Dedifferentiated amniotic fluid mesenchymal stem cell (primary cell): ENCODE results near the gene TMEM95.
A peak's percentile ranks its signal among the peaks of the same experiment; 100 is the strongest.

Experiments
- DNase-seq: peaks from one replicate; pipeline ENCODE4 v3.0.0-alpha.2; 2016; ENCODE audit errors: extremely low spot score

TMEM95 gene, protein sequence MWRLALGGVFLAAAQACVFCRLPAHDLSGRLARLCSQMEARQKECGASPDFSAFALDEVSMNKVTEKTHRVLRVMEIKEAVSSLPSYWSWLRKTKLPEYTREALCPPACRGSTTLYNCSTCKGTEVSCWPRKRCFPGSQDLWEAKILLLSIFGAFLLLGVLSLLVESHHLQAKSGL

DNA sequence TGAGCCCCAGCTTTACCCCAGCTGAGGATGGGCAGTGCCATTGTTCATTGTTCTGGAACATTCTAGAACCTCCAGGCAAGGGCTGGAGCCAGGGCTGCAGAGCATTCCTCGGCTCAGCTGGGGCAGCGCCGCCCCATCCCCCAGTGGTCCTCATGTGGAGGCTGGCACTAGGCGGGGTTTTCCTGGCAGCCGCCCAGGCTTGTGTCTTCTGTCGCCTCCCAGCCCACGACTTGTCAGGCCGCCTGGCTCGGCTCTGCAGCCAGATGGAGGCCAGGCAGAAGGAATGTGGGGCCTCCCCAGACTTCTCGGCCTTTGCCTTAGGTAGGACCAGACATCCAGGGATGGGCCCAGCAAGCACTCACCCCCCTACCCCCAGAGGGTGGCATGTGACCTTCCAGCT, at the start of gene TMEM95:
Gene TMEM95 (plus strand): TSS at position 104 of the 400 bp plus-strand sequence. CDS start 49 bp downstream, at position 153.
- DNase-seq, result peak; percentile 19

DNA sequence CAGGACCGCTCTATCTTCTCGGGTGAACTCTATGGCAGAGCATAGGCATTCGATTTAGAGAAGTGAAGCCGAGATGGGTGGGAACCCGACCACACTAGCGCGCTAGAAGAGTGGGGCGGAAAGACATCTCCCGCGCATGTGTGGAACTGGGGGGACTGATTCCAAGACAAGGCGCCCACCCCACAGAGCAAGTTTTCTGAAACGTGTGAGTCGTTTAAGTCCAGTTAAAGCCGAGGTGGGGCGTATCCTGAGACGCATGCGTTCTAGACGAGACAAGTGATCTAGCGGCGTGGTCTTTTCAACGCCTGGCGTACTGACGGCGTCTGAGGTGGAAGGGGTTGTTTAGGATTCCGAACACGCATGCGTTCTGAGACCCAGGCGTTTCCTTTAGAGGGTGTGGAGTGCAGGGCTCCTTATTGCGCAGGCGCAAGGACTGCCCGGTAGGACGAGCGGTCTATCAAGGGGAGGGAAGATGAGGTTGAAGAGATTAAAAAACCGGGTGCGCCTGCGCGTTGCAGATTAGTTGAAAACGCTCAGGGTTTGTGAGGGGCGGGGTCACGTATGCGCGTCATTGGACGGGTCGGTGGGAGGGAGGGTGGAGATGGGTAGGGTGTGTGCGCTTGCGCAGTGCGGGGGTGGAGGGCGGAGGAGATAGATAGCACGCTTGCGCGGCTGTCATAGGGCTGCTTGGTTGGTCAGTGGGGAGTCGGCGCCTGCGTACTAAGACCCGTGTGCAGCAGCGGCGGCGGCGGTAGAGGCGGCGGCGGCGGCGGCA, 47.9 kb upstream of the TMEM95 start, which contains the start of gene EIF5A:
Gene EIF5A (plus strand): TSS at position 718 of the 775 bp plus-strand sequence. CDS start 2,008 bp downstream, outside the sequence.
- DNase-seq, result peak; percentile 100

DNA sequence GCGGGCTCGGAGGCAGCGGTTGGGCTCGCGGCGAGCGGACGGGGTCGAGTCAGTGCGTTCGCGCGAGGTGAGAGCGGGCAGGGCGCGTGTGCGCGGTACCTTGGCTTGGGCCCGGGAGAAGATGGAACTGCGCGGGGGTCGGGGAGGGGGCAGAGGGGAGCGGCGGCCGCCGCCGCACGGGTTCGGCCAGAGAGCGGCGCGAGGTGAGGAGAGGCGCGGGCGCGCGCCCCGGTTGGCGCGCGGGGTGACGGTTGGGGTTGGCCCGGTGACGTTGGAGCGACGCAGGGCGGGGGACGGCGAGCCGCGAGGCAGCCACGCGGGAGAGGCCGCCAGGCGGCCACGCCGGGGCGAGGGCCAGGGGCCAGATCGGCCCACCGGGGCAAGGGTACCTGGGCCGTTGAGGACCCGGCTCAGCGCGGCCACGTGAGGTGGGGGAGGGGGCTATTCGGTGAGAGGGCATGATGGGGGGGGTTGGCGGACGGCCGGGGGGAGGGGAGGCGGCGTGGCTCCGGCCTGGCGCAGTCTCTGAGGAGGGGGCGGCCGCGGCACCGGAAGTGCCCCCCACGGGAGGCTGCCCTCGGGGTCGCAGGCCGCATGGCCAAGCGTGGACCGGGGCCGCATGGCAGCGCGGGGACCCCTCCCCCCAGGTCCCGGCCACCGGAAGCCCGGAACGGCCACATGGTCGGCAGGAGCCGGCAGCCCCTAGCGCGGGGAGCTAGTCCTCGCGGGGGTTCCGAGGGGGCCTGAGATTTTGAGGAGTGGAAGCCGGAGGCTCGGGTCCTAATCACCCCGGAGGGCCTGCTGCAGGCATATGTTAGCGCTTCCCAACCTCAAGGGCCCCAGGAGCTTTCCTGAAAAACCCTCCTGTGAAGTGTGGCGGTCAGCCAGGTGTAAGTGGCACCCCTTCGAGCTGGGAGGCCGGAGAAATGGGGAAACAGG, 47.0 kb upstream of the TMEM95 start:
- no peak for DNase-seq

DNA sequence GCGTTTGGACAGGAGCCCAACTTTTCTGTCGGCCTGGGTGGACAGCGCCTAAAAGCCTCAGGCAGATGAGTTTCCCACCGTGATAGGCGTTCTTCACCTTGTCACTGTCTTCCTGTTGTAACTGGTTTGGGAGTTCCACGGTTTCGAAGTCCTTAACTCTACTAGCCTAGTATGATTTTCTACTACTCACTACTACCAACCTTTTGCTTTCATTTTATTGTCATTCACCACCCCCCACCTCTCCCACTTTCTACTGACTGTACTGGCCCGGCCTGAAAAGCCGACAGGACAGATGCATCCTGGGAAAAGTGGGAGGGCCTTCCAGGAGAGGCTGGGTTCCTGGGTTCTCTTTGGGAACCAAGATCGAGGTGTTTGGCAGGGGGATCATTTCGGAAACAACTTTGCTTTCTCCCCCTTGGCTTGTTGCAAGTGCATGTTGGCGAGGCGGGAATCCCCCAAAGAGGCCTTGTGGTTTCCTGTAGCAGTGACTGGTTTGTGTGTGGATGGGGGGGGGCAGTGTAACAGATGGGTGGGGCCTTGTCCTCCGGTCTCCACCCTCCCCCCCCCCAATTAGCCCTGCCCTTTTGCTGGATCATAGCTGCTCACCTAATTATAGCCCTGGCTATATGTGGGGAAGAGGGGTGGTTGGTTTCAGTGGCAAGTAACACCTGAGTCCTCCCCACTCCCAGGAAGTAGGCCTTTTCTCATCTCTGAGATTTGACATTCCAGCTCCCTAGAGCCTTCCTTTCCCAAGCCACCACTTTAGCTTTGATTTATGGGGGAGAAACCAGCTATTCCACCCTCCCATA, 46.1 kb upstream of the TMEM95 start:
- peak; percentile 81 for DNase-seq

DNA sequence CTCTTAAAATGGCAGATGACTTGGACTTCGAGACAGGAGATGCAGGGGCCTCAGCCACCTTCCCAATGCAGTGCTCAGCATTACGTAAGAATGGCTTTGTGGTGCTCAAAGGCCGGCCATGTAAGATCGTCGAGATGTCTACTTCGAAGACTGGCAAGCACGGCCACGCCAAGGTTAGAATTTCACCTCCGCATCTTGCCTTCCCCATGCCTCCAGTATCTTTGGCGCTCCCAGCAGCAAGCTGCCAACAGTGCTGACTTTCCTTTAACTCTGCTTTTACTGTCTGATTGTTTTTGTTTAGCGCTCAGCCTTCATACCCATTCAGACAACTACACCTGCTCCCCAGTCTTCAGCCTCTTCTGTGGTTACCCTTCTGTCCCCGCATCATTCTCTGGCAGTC, 45.3 kb upstream of the TMEM95 start:
- DNase-seq, result no peak

DNA sequence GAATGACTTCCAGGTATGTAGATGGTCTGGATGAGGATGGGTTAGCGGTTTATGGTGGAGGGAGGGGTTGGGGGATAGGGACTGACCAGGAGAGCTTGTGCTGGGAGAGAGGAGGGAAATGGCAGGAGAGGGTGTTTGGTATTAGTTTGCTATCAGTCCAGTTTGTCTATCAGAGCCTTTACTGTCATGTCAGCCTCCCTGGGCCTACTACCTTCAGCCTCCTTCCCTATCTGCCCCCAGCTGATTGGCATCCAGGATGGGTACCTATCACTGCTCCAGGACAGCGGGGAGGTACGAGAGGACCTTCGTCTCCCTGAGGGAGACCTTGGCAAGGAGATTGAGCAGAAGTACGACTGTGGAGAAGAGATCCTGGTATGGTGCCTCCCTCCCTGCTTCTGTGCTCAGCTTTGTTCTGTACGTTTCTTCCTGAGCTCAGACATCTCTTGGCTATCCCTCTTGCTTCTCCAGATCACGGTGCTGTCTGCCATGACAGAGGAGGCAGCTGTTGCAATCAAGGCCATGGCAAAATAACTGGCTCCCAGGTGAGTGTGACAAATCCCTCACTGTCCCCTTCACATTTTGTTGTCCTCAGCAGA, 43.7 kb upstream of the TMEM95 start:
- no peak for DNase-seq

DNA sequence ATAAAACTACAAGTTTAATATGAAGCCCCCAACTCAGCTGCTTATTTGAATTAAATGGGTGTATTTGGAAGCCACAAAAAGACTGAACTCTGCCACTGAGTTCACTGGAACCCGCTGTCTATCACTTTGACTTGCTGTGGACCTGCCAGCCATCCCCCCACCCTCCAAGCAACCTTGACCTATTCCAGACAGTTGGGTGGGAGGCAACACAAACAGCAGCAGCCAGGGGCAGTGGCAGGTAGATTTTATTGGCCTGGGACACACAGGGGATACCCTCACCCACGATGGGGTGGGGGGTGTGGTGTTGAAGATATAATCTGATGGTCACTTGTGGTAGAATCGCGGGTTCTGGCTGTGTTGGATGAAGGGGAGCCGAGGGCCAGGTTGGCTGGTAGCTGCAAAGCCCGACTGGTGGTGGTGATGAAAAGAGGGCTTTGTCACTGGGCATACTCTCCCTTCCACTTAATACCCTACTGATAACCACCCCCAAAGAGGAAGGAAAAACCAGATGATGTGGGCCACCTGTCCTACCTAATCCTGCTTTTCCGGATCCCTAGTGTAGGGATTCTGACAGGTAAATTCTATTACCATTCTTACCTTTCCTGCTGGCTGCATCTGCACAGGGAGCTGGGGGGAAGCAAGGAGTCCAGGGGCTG, 42.4 kb upstream of the TMEM95 start:
- no peak for DNase-seq

DNA sequence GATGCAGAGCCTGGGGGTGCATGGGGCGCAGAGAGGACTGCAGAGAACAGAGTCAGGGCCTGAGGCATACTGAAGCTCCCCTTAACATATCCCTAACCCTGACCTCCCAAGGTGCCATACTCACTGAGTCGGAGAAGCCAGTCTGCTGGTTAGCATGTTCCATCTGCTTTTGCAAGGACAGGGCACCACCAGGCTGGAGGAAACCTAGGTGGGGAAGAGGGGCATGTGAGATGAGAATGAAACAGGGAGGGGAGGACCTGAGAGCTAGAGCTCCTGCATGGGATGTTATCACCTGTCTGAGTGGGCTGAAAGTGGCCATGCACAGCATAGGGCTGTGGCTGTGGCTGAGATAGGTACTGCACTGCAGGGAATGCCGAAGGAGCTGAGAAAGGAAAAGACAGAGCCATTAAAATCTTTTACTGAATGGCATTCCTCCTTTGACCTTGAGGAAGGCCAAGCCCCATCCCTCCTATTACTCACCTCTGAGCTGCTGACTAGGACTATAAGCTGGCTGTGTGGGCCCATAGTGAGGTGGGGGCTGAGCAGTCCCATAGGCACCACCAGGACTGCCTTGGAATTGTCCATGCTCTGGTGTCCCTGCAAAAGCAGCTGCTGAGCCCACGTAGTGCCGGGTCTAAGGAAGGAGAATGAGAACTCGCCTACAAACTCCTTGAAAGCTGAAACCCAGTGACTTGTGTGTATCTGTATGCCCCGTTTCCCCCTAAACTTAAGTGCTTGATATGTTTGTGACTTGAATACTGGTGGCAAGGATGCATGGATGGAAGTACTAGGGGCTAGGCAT, 41.7 kb upstream of the TMEM95 start:
- no peak for DNase-seq

DNA sequence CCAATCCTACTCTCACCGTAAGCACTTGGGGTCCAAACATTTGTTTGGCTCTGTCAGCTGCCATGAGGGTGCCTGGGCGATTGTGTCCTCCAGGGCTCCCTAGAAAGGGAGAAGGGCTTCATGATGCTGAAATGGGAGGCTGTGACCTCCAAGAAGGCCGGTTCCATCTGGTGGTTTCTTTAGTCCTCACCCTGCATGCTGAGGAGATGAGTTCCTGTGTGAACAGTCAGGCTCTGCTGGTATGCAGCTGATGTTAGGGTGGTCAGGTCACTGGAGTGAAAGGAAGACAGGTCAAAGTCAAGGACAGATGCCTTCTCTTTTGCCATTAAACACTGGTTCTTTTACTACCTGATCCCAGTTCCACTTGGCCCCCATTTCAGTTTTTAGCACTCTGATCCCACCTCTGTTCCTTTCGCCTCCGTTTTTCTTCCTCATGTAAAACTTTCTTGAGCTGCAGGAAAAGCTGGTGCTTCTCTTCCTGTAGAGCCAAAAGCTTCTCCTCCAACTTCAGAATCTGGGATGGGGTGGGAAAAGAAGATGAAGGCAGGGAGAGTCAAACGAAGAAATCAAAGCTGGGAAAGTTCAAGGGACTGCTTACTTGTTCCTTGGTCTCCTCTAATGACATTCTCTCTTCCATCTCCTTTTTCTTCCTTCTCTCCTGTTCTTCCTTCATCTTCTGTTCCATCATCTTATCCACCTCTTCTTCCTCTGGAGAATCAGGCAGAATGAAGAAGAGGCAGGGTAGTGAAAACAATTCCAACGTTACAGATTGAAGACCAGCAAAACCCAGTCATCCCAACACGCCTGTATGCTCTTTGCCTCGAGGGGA, 40.9 kb upstream of the TMEM95 start:
- DNase-seq, result no peak

DNA sequence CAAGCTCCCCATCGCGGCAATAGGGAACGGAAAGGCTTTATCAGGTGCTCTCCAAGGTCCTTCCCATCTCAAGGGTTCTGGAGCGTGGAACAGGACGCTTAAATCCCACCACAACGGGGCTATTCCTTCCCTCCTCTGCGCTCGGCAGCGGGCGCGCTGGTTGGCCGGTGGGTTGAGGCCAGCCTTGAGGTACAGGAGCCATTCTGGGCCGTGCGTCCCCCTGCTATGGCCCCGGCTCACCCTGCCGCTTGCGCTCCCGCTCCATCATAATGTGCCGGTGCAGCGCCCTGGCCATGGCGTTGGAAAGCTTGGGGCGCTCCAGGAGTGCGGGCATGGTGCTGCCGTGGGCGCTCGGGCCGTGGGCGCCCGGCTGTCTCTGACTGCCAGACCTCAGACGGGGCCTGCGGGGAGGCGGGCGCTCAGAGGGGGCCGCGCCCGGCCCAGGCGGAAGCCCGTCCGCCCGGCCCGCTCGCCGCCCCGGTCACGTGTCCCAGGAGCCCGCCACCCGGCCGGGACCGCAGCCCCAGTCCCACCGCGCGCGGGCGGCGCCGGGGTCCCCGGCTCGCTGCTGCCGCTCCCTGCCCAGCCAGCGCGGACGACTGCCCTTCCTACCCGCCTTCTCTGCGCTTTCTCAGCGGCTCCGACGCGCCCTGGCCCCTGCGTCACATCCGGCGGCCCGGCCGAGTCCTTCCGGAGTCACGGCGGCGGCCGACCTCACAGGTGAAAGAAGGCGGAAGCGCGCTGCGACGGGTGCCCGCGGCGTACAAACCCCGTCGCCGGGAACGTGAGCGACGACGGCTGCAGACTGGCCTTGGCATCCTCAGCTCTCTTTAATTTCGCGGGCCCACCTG, 40.0 kb upstream of the TMEM95 start, which contains the start of gene GPS2:
Gene GPS2 (minus strand): TSS at position 642 of the 851 bp plus-strand sequence. CDS start 308 bp downstream, at position 334.
- DNase-seq, result peak; percentile 61

DNA sequence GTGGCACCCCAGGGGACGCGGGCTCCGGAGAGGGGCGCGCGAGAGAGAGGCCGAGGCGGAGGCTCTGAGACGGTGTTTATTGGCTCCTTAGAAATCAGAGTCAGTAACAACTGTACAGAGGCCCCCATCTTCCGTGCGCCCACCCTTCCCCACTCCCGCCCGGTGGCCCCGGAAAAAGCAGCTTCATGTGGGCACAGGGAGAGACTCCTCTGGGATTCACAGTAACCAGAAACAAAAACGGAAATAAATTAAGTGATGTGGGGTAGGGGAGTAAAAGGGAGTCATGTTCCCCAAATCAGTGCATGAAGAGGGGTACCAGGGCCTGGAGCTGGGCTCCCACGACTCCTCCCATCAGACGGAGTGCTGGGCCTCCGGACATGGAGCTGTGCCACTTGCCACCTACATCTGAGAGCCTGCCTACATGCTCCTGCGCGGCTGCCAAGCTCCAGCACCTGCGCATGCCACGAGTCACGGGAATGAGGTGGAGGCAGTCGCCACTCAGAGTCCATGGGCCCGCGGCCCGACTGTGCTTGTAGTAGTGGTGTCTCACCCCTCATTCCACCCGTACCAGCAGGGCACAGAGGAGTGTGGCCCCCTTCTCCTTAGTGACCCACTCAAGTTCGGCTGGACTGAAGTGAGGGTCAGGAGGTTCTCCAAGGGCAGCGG, 39.3 kb upstream of the TMEM95 start:
- DNase-seq, result no peak

DNA sequence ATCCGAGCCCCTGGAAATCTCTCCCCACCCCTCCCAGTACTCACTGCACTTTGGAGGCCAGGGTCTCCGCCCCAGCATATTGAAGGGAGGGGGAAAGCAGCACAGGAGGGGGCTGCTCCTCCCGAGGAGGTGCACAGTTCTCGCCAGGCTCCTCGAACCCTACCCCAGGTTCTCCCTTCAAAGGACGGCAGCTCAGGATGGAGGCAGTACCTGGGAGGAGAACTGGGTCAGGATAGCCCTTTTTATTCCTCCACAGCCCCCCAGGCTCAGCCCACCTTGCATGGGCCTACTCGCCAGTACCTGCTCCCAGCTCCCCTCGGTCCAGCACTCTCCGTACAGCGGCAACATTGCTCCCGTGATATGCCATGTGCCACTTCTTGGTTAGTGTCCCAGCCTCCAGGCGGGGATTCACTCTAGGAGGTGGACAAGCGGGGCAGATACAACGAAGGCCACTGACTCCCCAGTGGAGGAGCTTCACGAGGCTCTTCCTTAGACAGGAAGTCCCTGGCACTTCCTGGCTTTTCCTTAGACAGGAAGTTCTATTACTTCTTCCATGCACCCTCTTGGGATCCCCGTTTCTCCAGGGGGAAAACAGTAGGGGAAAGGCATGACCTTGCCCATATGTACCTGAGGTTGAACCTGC, 37.7 kb upstream of the TMEM95 start:
- DNase-seq, result no peak

DNA sequence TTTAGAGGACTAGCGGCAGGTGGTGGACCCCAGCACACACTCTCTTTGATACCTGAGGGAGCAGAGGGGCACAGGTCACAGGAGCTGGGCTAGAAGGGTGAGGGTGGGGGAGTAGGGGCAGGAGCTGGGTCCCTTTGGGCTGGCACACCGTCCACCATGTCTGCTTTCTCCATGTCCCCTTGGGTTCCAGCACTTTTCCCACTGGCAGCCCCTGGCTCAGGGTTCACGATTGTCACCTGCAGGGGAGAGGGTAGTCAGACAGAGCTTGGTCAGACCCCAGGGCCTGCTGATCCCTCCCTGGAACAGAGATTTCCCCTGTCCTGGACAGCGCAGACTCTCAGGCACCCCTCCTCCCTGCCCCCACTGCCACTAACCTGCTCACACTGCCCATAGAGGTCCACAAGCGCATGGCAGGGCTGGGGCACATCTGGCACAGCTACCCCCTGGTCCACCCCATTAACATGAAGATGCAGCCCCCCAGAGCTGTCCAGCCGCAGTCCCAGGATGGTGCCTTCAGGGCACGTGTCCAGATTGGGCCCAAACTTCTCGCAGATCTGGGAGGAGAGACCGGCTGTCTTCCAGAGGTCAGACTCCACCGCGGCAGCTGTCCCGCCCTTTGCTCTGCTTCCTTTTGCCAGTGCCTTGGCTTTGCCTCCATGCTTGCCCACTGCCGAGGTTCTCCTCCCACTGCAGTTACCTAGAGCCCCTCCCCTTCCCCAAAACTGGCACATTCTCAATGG, 36.7 kb upstream of the TMEM95 start:
- DNase-seq, result no peak

DNA sequence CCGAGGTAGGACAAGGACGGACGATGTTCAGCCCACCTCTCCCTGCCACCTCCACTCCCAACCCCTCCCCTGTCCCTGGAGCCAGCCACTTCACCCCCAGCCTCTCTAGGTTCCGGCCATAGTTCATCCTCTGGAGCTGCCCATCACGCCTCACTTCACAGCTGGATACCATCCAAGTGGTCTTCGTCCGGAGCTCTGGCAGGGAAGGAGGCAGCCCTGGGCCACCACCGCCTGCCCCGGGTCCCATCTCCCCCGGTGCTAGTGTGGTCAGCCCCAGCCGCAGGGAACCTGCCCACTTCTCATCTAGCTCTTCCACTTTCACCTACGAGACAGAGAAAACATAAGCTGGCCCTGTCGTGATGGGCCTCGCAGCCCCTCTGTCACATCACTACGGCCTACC, 33.5 kb upstream of the TMEM95 start:
- DNase-seq, result no peak

DNA sequence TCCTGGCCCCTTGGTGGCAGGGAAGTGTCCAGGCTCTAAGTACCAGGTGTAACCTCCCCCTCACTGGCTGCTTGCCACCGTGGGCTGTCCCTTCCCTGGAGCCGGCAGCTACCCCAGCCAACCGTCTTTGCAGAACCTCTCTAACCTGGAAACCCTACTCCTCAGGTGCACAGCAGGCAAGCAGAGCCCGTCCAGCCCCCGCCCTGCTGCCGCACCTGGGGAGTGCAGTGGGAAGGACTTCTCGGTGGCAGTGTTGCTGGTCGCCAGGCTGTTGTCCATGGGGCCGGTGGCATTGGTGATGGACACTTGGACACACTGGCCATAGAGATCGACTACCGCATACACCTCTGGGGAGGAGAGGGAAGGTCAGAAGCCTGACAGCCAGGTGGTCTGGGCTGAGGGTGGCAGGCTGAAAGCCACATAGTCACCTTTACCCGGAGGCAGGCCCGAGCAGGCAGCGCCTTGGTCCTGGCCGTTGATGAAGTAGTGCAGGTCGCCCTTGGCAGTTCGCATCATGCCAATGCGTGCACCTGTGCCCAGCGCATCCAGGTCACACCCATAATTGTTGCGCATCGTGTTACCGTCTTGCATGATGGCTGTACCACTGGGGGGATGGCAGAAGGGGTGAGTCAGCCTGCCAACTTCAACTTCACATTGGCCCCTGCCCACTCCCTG, 32.3 kb upstream of the TMEM95 start:
- DNase-seq, result no peak
